Esophagus squamous epithelium (tissue), 5 donors: Measurements from ENCODE around the gene KIF26A. TPM values are rescaled to one million over a fixed set of nuclear protein-coding genes. Genes with fewer than 3 reads are reported as not detected.

ENCODE experiments used
- DNase-seq: peaks from one replicate; lab custom pipeline; 2025; lab: John Stamatoyannopoulos, UW
- H3K27ac ChIP-seq, 4 donors: fragments of 200-600 bp; sonication (generic); one replicate each; pipeline ENCODE4 v1.5.1; 2016 to 2019; ENCODE audit warnings: mild to moderate bottlenecking in 1 of 4
- H3K27me3 ChIP-seq, 4 donors: fragments of 200-600 bp; sonication (generic); 1 replicate in 3 of 4; 2 replicates in 1 of 4; pipeline versions ENCODE4 v1.5.1 to v1.6.0; 2017 to 2021; ENCODE audit warnings: antibody characterized with exemption in 1 of 4
- H3K36me3 ChIP-seq, 3 donors: fragments of 200-600 bp; sonication (generic); one replicate each; pipeline ENCODE4 v1.5.1; 2016 to 2019
- H3K4me1 ChIP-seq, 3 donors: fragments of 200-600 bp; sonication (generic); one replicate each; pipeline ENCODE4 v1.5.1; 2017 to 2019
- H3K4me3 ChIP-seq, 4 donors: fragments of 200-600 bp; sonication (generic); 1 replicate in 3 of 4; 2 replicates in 1 of 4; pipeline ENCODE4 v1.5.1; 2016 to 2019; ENCODE audit warnings: mild to moderate bottlenecking in 2 of 4, moderate library complexity in 1 of 4
- H3K9me3 ChIP-seq, 3 donors: fragments of 200-600 bp; sonication (generic); one replicate each; pipeline ENCODE4 v1.5.1; 2016 to 2019
- CTCF ChIP-seq, 6 experiments: fragments of 450-650 bp in 4 of 6; fragments of 200-600 bp in 2 of 6; sonication (generic) in 2 of 6; IDR thresholded peaks; one replicate each; pipeline ENCODE4 v1.5.1; 2016 to 2019; ENCODE audit warnings: antibody characterized with exemption in 6 of 6, mild to moderate bottlenecking in 4 of 6, moderate library complexity in 4 of 6
- POLR2A ChIP-seq, 4 donors: fragments of 450-650 bp; IDR thresholded peaks; one replicate each; pipeline ENCODE4 v1.6.1; 2017; ENCODE audit warnings: antibody characterized with exemption in 4 of 4, mild to moderate bottlenecking in 4 of 4, moderate library complexity in 3 of 4
- WGBS, 2 donors: methylation state at CpG; one replicate each; pipeline ENCODE4 v1.1.5; 2018; 5-methylcytosine and 5-hydroxymethylcytosine counted together
- intact Hi-C: fragments of 100-400 bp; cut with DNase I; formaldehyde crosslinking; loops from one replicate; pipeline ENCODE4 v1.15.0; 2022
- total RNA-seq, 4 donors: library from RNA; depleted of rRNA; stranded (reverse); fragments of >200 nt; gene quantifications; one replicate each; pipeline ENCODE4 v1.1.0, GENCODE V29; 2016
- donor health status: DM: yes; HTN: yes; CAD: no.

The KIF26A gene
- total RNA-seq, 4 donors from 2014 or later, result 0.80 to 2.7 (median 0.96) TPM

DNA sequence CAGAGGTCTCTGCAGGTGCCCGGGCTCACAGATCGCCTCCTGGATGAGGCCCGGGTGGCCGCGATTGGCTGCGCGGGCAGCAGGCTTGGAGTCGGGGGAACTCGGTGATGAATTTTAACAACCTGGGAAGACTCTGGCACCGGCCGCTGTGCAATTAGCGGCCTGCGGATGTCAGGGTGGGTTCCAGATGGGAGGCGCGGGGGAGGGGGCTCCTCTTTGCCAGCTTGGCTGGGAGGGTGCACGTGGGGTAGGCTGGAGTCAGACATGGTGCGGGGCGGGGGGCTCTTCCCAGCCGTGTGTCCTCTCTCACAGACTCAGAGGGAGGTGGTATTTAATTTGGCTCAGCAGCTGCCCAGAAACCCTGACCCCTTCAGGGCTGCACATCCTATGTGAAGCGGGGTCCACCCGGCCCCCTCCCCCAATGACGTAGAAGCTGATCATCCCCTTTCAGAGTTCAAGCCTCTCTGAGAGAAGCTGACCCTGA, 81.4 kb downstream of the KIF26A start:
- H3K4me3 ChIP-seq, result no peak overlapping the region
- no peak overlapping the region for H3K27ac ChIP-seq
- 56 to 60% methylated on average over 2 to 11 of the region's 22 CpGs for WGBS, 2 donors
- peaks cover 0 to 19% (median 0%) of the 10 kb centered on the region in 3 donors for H3K4me1 ChIP-seq
- TF ChIP-seq CTCF (IDR thresholded peaks at IDR 0.05) (no peak), POLR2A (IDR thresholded peaks at IDR 0.05) (no peak)
- no peak for DNase-seq
- no peaks in the 10 kb centered on the region for H3K9me3 ChIP-seq
- H3K36me3 ChIP-seq, result no peaks in the 10 kb centered on the region
- intact Hi-C loops, result no loop called here
- H3K27me3 ChIP-seq, result peaks cover 0 to 50% (median 0%) of the 10 kb centered on the region in 4 donors

DNA sequence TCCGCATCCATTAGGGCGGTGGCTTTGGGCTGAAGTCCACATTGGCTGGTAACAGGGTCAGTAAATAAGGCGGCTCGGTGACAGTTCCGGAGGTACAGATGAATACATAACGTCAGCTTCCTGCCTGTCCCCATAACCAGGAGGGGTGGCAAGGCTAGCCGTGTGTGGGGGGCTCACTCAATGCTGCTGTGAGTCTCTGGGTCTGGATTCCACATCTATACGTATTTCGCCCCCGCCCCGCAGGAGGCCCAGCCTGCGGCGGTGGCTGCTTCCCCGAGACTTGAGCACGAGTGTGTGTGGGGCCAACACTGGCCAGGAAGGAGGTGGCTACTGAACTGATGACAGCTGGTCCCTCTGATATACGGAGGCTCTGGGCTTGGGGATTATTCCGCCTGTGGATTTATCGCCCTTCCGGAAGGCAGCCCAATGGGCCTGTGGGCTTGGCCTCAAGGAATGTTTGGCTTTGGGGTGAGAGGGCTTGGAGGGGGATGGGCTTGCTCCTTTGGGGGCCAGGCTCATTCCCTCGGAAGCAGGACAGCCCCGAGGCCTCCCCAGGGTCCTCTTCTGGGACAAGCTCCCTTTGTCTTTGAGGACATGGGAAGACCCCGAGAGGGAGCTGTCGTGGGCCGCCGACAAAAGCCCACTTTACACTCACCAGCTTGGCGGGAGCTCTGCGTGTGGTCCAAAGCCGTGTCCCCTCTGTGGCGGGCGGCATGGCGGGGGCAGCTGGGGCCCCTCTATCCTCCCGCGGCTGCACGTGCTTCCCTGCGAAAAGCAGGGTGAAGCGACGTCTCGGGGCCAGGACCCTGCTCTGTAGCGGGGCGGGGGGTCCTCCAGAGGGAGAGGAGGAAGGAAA, 82.1 kb downstream of the KIF26A start:
- no peaks in the 10 kb centered on the region for H3K36me3 ChIP-seq
- H3K27me3 ChIP-seq, result peaks cover 0 to 52% (median 0%) of the 10 kb centered on the region in 4 donors
- no peak for DNase-seq
- no peak overlapping the region for H3K27ac ChIP-seq
- no peaks in the 10 kb centered on the region for H3K9me3 ChIP-seq
- TF ChIP-seq CTCF (IDR thresholded peaks at IDR 0.05) (no peak), POLR2A (IDR thresholded peaks at IDR 0.05) (no peak)
- WGBS, 2 donors, result 39 to 71% methylated on average over 3 to 7 of the region's 40 CpGs
- no peak overlapping the region for H3K4me3 ChIP-seq
- H3K4me1 ChIP-seq, result peaks cover 0 to 20% (median 0%) of the 10 kb centered on the region in 3 donors
- intact Hi-C loops, result no loop called here

DNA sequence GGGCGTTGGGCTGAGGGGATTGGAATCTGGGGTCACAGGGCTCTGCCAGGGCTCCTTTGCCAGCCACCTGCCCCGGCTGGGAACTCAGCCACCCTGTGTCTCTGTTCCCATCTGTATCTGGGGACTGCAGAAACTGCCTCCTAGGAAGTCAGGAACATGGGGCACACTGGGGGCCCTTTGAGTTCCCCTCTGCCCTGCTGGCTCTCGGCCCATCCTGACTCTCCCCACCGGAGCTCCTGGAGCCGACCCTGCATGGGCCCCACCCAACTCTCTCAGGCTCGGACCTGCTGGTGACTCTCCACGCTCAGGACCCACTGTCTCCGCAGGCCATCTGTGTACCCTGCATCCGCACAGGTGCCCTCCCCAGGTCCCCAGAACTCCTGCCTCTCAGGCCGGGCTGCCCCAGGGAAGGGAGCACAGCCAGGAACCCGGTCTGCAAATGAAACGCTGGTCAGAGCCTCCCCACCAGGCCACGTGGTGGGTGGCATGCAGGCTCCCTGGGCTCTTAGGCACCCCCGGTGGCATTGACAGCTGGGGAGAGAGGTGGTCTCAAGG, 82.8 kb downstream of the KIF26A start:
- TF ChIP-seq CTCF (IDR thresholded peaks at IDR 0.05), result no peak
- no peak for TF ChIP-seq POLR2A (IDR thresholded peaks at IDR 0.05)
- Histone ChIP-seq H3K9me3 (peaks cover 0 to 5% (median 0%) of the 10 kb centered on the region in 3 donors), H3K4me3 (no peak overlapping the region), H3K27me3 (peaks cover 0 to 52% (median 0%) of the 10 kb centered on the region in 4 donors), H3K36me3 (no peaks in the 10 kb centered on the region), H3K4me1 (peaks cover 0 to 20% (median 0%) of the 10 kb centered on the region in 3 donors), H3K27ac (no peak overlapping the region)
- WGBS, 2 donors, result 18 to 40% methylated on average over 1 to 2 of the region's 14 CpGs
- no peak for DNase-seq
- intact Hi-C loops, result no loop called here

DNA sequence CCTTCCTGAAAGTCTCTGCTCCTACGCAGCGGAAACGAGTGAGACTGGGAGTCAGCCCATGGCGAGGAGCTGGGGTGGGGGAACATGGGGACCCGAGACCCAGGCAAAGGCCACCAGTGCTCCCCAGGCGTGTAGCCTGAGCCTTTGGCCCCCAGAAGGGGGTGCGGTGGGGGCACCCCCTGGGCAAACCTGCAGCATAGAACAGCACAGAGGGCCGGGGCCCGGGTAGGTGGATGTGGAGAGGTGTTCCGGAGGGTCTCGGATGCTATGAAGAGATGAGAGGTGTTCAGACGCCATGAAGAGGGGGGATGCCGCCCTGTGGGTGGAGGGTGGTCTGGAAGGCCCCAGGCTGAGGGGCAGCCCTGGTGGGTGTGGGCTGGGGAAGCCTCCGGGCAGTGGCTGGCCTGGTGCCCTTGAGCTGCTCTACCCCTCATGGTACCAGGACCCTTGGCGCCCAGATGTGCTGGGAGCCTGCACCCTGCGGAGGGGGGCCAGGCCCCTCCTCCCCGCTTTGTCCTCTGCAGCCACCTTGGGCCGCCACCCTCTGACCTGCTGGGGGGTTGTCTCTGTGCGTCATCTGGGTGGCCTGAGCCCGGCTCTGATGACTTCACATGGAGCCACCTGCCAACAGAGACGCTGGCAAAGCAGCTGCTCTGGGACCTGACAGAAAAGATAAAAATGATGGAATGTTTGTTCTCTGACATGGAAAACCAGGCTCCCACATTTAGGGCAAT, 83.4 kb downstream of the KIF26A start:
- H3K27ac ChIP-seq, result no peak overlapping the region
- intact Hi-C loops, result no loop called here
- TF ChIP-seq POLR2A (IDR thresholded peaks at IDR 0.05) (no peak), CTCF (IDR thresholded peaks at IDR 0.05) (no peak)
- WGBS, 2 donors, result 76 to 100% methylated on average over 4 to 12 of the region's 21 CpGs
- peaks cover 0 to 8% (median 0%) of the 10 kb centered on the region in 3 donors for H3K9me3 ChIP-seq
- H3K4me3 ChIP-seq, result no peak overlapping the region
- H3K27me3 ChIP-seq, result peaks cover 0 to 52% (median 0%) of the 10 kb centered on the region in 4 donors
- H3K4me1 ChIP-seq, result peaks cover 0 to 20% (median 0%) of the 10 kb centered on the region in 3 donors
- DNase-seq, result no peak
- H3K36me3 ChIP-seq, result no peaks in the 10 kb centered on the region
